NCI-H510A treated with DMSO at 0.1 percent for 48 hours (cell line): ENCODE results near the gene HES4.
A peak's percentile ranks its signal among the peaks of the same experiment; 100 is the strongest.
"Not testable (repeated sequence)": the region's sequence is repeated elsewhere in the genome, so short reads cannot be mapped to it uniquely, and the experiment has no call there.

Experiments
- DNase-seq: peaks from one replicate; lab custom pipeline; 2025; lab: John Stamatoyannopoulos, UW

HES4 gene

DNA sequence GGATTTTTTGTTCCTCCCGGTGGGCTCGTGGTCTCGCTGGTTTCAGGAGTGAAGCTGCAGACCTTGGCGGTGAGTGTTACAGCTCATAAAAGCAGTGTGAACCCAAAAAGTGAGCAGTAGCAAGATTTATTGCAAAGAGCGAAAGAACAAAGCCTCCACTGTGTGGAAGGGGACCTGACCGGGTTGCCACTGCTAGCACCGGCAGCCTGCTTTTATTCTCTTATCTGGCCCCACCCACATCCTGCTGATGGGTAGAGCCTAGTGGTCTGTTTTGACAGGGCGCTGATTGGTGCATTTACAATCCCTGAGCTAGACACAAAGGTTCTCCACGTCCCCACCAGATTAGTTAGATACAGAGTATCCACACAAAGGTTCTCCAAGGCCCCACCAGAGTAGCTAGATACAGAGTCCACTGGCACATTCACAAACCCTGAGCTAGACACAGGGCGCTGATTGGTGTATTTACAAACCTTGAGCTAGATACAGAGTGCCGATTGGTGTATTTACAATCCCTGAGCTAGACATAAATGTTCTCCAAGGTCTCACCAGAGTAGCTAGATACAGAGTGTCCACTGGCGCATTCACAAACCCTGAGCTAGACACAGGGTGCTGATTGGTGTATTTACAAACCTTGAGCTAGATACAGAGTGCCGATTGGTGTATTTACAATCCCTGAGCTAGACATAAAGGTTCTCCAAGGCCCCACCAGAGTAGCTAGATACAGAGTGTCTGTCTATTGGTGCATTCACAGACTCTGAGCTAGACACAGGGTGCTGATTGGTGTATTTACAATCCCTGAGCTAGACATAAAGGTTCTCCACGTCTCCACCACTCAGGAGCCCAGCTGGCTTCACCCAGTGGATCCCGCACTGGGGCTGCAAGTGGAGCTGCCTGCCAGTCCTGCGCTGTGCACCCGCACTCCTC lies 17.8 kb upstream of the HES4 start:
- DNase-seq = not testable (repeated sequence)

DNA sequence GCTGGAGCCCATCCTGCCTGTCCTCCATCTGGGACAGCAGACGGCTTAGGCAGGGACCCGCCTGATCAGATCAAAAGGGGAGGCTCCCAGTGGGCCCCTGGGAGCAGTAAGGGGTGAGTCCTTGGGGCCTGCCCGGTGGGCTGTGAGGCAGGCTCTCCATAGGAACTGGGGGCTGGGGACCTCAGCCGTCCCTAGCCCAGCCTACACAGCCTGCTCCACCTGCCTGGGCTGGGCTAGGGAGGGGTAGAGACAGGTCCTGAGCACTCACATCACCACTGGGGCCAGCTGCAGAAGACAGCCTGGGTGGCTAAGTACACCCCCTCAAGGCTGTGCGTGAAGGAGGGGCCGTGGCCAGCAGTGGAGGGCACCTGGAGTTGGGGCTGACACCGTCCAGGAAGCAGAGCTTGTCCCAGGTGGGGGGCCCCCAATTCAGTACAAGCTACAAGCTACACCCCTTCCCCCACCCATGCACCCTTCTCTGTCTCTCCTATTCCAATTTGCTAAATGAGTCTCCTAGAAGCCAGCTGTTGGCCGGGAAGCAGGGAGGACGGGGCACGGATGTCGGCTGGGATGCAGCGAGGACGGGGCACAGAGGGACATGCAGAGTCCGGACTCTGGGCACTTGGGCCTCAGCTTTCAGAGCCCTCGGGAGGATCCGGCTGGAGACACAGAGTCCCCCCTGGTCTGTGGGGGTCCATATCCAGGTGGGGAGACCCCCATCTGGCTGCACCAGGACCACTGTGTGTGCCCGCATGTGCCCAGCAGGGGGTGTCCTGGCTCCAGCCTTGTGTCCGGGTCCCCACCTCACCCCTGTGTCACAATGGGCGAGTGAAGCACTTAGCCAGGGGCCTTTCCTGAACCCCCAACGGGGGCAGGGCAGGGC lies 15.1 kb upstream of the HES4 start:
- DNase-seq = no peak

DNA sequence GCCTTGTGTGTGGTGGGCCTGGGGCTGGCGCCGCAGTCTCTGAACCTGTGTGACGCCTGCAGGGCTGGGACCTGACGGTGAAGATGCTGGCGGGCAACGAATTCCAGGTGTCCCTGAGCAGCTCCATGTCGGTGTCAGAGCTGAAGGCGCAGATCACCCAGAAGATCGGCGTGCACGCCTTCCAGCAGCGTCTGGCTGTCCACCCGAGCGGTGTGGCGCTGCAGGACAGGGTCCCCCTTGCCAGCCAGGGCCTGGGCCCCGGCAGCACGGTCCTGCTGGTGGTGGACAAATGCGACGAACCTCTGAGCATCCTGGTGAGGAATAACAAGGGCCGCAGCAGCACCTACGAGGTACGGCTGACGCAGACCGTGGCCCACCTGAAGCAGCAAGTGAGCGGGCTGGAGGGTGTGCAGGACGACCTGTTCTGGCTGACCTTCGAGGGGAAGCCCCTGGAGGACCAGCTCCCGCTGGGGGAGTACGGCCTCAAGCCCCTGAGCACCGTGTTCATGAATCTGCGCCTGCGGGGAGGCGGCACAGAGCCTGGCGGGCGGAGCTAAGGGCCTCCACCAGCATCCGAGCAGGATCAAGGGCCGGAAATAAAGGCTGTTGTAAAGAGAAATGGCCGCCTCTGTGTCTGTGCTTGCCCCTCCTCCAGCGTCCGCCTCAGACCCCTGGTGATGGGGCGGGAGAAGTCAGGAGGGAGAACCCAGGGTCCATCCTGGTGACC lies 14.2 kb upstream of the HES4 start:
- DNase-seq = peak; percentile 91

DNA sequence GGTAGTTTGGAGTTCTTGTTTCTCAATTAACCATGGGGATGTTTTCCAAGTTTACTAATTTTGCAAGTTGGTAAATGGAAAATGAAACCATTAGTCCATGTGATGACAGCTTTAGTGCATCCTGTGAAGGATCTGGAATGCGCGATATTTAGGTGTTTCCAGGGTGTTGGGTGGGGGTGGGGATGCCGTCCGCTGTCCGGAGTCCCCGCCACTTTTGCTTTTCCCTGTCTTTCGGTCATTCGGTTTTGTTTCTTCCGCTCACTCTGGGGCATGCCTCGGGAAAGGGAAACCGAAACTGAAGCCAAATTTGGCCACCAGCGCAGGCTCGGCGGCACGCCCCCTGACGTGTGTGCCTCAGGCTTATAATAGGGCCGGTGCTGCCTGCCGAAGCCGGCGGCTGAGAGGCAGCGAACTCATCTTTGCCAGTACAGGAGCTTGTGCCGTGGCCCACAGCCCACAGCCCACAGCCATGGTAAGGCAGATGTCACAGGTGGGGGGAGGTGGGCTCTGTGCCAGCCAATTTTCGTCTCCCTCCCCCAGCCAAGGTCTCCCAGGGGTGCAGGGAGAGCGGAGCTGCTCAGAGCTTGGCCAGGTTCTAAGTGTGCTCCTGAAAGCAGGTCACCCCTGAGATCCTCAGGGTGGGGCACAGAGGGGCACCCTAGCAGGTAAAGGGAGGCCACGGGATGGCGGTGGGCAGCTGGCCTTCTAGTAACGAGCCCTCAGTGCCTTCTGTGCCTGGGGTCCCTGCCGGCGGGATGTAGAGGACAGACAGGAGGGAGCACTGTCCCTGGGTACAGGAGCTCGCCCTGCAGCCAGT lies 13.4 kb upstream of the HES4 start, which contains the start of gene ISG15:
TSS of gene ISG15 (plus strand) at position 393 of the 817 bp plus-strand sequence. CDS start at position 470, 77 bp downstream.
- DNase-seq = peak; percentile 81

DNA sequence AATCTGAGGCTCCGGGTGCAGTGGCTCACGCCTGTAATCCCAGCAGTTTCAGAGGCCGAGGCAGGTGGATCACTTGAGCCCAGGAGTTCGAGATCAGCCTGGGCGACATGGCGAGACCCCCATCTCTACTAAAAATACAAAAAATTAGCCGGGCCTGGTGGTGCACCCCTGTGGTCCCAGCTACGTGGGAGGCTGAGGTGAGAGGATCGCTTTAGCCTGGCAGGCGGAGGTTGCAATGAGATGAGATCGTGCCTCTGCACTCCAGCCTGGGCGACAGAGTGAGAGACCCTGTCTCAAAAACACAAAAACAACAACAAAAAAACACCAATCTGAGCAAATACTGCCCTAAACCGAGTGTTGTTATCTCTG lies 12.8 kb upstream of the HES4 start:
- DNase-seq = not testable (repeated sequence)

DNA sequence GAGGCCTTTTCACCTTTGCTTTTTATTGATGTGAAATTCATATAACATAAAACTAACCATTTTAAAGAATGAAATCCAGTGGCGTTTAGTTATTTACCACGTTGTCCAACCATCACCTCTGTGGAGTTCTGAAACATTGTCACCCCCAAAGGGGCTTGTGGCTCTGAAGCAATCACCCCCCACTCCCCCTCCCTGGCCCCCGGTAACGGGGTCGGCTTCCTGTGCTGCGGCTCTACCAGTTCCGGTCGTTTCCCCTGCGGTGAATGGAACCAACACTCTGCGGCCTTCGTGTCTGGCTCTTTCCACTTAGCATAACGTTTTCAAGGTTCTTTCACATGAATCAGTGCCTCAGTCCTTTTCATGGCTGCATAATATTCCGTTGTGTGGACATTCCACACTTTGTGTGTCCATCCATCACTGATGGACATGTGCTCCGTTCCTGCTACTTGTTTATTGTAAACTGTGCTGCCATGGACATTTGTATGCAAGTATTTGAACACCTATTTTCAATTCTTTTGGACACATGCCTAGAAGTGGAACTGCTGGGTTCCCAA lies 11.6 kb upstream of the HES4 start:
- no peak for DNase-seq

DNA sequence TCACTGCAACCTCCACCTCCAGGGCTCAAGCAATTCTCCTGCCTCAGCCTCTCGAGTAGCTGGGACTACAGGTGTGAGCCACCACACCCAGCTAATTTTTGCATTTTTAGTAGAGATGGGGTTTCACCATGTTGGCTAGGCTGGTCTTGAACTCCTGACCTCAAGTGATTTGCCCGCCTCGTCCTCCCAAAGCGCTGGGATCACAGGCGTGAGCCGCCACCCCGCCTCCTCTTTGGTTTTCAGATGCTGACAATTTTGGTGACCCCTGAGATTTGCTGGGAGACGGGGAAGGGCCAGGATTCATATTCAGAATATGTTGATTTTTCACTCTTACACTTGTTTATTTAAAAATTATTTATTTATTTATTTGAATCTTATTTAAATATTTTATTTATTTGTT lies 10.2 kb upstream of the HES4 start:
- not testable (repeated sequence) for DNase-seq

DNA sequence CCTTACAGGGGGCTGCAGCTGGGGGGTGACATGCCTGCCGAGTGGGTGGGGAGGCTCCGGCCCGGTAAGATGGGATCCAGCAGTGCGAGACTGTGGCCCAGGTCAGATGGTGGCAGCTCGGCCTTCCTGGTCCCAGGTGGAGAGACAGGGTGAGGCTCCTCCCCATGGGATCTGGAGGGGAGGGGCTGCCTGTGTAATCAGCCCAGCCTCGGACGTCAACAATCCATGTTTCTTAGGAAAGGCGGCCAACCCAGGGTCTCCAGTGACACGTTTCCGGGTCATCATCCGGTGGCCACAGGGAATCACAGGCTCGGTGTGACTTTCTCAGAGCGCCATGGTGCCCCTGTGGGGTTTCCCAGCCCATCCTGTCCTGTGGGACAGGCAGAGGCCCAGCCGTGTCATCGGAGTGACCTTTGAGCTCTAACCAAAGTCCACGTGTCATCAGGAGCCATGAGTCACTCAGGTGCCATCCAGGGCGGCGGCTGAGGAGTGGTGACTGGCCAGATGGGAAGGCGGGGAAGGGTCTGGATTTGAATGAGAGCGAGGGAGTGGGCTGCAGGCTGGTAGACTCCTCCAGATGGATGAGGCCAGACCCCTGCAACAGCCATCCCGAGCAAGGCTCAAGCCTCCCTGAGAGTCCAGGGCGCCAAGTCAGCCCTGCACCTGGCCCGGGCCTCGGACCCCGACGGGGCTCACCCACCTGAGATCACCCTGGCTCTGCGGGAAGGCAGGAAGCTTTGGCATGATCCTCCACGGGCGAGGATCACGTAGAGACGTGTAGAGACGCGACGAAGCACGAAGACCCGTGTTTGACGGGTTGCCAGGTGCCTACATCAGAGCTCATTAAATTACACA lies 6.6 kb upstream of the HES4 start:
- no peak for DNase-seq

DNA sequence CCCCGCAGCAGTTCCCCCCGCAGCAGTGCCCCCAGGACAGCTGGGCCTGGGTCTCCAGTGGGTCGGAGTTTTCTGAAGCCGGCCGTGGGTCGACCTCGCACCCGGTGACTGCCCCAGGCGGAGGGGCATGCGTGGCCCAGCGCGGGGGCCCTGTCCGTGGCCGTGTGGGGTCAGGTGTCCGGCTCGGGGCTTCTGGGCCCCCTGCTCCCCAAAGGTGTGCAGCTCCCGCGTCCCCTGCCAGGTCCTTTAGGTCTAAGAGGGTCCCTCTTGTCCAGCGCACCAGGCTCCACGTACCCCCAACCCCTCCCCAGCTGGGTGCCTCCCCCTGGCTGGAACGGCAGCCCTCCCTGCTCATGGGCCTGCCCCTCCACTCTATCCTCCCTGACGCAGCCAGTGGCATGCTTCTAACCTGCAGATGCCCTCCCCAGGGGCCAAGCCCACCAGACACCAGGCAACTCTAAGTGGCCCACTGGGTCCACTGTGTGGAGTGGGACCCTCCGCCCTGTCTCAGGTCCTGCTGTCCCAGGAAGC lies 5.9 kb upstream of the HES4 start:
- DNase-seq = no peak

DNA sequence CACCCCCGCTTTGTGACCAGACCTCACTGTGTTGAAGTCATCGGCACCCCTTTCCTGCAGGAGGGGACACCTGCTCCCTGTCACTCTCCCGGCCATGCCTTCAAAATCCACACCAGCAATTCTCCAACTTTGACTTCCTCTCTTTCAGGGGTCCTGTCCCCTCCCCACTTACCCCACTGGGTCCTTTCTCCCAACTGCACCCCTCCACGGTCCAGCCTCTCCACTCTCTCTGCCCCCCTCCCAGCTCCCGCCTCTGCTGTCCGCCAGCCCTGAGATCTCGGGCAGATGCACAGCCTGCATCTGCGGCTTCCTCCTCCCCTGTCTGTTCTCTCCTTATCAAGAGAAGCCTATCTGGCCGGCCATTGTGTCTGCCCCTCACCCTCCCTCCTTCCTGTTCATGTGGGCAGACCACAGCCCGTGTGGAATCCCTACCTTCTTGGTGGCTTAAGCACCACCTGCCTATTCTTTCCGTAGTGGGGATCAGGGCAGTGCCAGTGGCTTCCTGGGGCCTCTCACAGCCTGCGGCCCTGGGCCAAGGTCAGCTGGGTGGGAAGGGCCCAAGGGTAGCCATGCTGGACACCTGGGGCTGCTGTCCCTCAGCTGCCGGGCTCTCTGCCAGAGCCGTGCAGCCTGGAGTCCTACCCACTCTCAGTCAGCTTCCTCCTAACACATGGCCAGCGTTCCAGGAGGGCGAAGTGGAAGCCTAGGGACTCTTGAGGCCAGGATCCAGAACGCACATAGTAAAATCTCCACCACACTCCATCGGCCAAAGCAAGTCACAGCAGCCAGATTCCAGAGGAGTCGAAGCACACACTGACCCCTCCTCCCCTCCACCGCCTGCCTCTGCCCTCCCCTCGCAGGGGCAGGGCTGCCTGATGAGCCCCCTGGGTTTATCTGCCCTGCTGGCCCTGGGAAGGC lies 5.1 kb upstream of the HES4 start:
- DNase-seq = no peak

DNA sequence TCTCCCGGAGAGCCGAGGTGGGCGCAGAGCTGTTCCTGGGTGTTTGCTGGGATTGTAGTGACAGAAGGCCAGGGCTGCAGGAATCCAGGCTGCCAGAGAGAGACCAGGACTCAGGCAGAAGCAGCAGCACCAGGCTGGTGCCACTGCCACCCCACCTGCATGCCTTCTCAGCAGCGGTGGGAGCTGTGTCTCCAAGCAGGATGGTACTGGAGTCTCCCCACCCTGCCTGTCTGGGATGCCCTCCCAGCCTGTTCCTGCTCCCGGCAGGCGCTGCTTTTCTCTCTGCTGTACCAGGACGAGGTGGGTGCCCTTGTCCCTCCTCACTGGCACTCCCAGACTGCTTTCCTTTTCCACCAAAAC lies 4.5 kb upstream of the HES4 start:
- DNase-seq = no peak

DNA sequence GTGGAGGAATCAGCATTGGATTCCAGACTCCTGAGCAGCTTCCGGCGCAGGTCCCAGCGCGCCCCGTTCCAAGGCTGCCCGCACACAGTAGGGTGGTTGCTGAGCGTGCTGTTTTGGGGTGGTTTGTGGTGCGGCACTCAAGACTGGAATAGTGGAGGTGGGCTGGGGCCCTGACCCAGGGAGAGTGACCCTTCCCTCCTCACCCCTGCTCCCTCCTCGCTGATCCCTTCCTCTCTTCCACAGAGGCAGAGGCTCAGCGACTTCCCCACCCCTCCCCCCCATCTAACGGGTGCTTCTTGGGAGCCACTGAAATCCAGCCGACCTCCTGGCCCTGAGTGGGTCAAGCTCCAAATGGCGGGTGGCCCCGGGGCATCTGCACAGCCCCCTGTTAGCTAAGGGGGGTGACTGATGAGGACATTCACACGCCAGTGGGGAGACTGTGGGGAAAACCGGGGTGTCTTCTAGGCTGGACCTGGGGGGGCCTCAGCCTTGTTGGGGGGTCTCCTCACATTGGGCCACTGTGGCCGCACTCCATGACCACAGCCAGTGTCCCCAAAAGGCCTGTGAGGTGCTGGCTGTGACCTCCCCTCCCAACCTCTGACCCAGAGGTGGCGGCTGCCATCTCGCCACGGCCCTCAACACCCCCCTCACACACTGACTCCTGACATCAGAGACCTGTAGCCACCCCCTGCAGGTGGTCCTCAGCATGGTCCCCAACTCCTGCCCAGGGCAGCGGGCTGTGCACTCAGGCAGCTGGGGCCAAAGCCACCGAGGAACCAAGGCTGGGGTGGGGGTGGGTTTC lies 3.9 kb upstream of the HES4 start:
- no peak for DNase-seq

DNA sequence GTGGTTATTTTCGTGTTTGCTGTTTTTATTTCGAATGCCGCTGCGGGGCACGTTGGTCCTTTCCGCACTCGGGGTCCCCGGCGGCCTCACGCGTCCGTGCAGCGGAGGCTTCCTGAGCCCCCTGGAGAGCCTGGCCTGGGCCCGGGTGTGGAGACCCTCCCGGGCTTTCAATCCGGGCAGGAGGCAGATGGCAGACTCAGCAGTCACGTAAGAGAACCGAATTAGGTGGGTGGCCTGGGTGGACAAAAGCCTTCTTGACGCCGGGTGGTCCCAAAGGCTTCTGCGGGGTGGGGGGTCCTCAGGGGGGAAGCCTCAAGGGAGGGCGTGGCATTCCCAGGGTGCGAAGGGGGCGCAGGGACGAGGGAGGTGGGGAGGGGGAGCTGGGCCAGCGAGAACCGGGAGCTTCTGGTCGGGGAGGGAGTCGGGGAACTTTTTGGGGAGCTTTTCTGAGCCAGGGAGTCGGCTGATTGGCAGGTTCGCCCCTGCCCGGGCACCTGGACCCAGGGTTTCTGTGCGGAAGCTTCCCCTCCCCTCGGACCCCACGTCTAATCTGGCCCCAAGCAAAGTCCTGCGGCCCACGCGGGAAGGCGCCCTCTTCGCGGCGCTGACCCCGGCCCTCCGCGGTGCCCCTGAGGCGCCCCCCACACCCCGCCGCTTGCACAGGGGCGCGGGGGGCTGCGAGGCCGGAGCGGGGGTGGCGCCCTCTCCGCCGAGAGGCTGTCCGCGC lies 1.3 kb upstream of the HES4 start:
- DNase-seq = no peak

DNA sequence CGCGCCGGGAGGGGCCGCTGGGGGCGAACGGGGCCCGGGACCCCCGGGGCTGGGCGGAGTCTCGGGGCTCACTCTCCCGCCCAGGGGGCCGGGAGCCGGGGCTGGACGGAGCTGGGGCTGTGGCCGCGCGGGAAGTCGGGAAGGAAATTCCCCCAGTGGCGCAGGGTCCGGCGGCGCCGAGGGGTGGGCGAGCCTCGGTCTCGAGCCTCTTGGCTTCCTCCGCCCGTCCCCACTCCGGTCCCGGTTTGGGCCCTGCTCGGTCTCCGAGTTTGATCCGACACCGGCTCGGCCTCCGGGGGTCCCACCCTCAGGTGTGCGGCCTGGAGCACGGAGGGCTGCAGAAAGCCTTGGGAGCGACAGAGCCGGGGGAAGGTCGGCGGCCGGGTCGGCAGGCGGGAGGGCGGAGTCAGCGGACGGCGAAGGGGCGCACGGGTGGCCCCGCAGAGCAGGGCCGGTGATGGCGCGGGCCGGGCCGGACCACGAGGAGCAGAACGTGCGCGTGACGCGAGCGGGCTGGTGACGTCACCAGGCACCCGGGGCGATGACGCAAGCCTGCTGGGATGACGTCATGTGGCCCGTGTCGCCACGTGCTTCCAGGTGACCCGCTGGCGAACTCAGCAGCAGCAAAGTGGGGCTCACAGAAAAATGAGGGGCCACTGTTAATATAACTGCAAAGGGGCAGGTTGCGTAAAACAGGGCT lies 610 bp upstream of the HES4 start:
- DNase-seq = peak; percentile 86

DNA sequence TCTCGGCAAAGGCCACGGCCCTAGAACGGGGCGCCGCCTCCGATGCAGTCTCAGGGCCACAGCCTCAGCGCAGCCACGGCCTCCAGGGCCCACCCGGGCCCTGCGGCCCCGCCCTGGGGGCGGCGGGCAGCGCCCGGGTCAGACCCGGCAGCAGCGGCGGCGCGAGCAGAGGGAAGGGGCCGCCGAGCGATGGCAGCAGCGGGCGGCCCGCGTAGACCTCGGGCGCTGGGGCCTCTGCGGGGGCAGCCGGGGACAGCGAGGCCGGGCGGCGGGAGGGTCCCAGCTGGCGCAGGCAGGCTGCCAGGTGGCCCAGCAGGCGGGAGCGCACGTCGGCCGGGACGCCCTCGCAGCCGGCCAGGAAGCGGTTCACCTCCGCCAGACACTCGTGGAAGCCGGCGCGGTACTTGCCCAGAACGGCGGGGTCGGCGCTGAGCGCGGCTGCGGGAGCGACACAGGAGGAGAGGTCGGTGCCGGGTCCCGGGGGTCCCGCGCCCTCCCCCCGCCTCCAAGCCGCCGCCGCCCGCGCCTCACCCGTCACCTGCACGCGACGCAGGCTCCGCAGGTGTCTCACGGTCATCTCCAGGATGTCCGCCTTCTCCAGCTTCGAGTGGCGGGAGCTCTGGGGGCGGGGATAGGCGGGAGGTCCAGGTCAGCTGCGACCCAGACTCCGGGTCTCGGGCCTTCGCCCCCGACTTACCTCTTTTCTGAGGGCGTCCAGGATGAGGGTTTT lies 737 bp downstream of the HES4 start:
- DNase-seq = peak; percentile 37

DNA sequence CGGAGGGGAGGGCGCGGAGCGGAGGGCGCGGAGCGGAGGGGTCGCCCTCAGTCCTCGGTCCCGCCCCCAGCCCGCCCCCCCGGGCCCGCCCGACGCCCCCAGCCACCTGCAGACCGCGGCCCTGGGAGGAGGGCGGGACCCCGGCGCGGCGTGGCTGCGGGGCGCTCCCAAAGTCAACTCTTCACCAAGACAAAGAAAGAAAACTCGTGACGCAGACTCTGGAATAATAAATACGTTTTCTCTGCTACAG lies 1.2 kb downstream of the HES4 start:
- DNase-seq = no peak
